Measurements from ENCODE around the gene LSM11.
"Not testable (repeated sequence)": the region's sequence is repeated elsewhere in the genome, so short reads cannot be mapped to it uniquely, and the experiment has no call there.

LSM11 gene

GRCh38 chr5:157714596-157714864 is 29.0 kb upstream of the LSM11 start:
- TF ChIP-seq Cebpa-rat (IDR thresholded peaks at IDR 0.05), result no peak
- Histone ChIP-seq H4K20me1 (no peaks in the 10 kb centered on the region), H3K36me3 (no peaks in the 10 kb centered on the region), H3K4me3 (no peak overlapping the region), H3K27me3 (no peaks in the 10 kb centered on the region), H3K9me3 (no peaks in the 10 kb centered on the region), H3K9ac (no peak overlapping the region), H3K27ac (no peak overlapping the region), H3K4me1 (peaks cover 22% of the 10 kb centered on the region), H3K4me2 (no peak overlapping the region)

- Histone ChIP-seq H3K27me3 (no peaks in the 10 kb centered on the region), H3K4me2 (peak overlapping the region; percentile 4), H3K4me3 (no peak overlapping the region), H3K4me1 (peaks cover 22% of the 10 kb centered on the region), H3K9ac (no peak overlapping the region), H3K27ac (no peak overlapping the region), H3K36me3 (no peaks in the 10 kb centered on the region), H4K20me1 (no peaks in the 10 kb centered on the region), H3K9me3 (no peaks in the 10 kb centered on the region)
- no peak for TF ChIP-seq Cebpa-rat (IDR thresholded peaks at IDR 0.05)
These were observed 25.0 kb upstream of the LSM11 start for GRCh38 chr5:157718519-157718918.

- no peaks in the 10 kb centered on the region for H3K27me3 ChIP-seq
- H3K4me1 ChIP-seq, result peaks cover 22% of the 10 kb centered on the region
- no peaks in the 10 kb centered on the region for H3K9me3 ChIP-seq
- H4K20me1 ChIP-seq, result no peaks in the 10 kb centered on the region
- no peaks in the 10 kb centered on the region for H3K36me3 ChIP-seq
- H3K27ac ChIP-seq, result no peak overlapping the region
- H3K4me3 ChIP-seq, result no peak overlapping the region
- H3K4me2 ChIP-seq, result no peak overlapping the region
- H3K9ac ChIP-seq, result no peak overlapping the region
- TF ChIP-seq Cebpa-rat (IDR thresholded peaks at IDR 0.05), result no peak
These were observed 24.3 kb upstream of the LSM11 start for GRCh38 chr5:157719245-157719644.

GRCh38 chr5:157721159-157721558 is 22.4 kb upstream of the LSM11 start:
- H3K9ac ChIP-seq, result no peak overlapping the region
- no peak overlapping the region for H3K4me3 ChIP-seq
- no peaks in the 10 kb centered on the region for H3K9me3 ChIP-seq
- H3K4me2 ChIP-seq, result no peak overlapping the region
- H3K4me1 ChIP-seq, result peaks cover 27% of the 10 kb centered on the region
- no peaks in the 10 kb centered on the region for H3K36me3 ChIP-seq
- H3K27me3 ChIP-seq, result no peaks in the 10 kb centered on the region
- TF ChIP-seq Cebpa-rat (IDR thresholded peaks at IDR 0.05), result no peak
- H4K20me1 ChIP-seq, result no peaks in the 10 kb centered on the region
- H3K27ac ChIP-seq, result no peak overlapping the region

GRCh38 chr5:157722895-157723294 is 20.6 kb upstream of the LSM11 start:
- H3K4me2 ChIP-seq, H3K27me3 ChIP-seq, H3K4me3 ChIP-seq, H4K20me1 ChIP-seq, H3K9me3 ChIP-seq, H3K36me3 ChIP-seq, H3K27ac ChIP-seq, H3K9ac ChIP-seq: not testable (repeated sequence)
- peaks cover 16% of the 10 kb centered on the region for H3K4me1 ChIP-seq

- not testable (repeated sequence) for H4K20me1 ChIP-seq, H3K36me3 ChIP-seq, H3K9me3 ChIP-seq, H3K27ac ChIP-seq, H3K4me3 ChIP-seq, H3K9ac ChIP-seq, H3K27me3 ChIP-seq, H3K4me2 ChIP-seq
- peaks cover 16% of the 10 kb centered on the region; the same call in 1 of the 2 replicates for H3K4me1 ChIP-seq
These were observed 16.9 kb upstream of the LSM11 start for GRCh38 chr5:157726607-157727006.

GRCh38 chr5:157727858-157728257 is 15.7 kb upstream of the LSM11 start:
- H4K20me1 ChIP-seq, H3K4me2 ChIP-seq, H3K4me3 ChIP-seq, H3K36me3 ChIP-seq, H3K9me3 ChIP-seq, H3K9ac ChIP-seq, H3K27ac ChIP-seq, H3K27me3 ChIP-seq: not testable (repeated sequence)
- peaks cover 22% of the 10 kb centered on the region; the same call in 1 of the 2 replicates for H3K4me1 ChIP-seq

- no peak for TF ChIP-seq Cebpa-rat (IDR thresholded peaks at IDR 0.05)
- Histone ChIP-seq H3K9ac (no peak overlapping the region), H3K36me3 (peaks cover 1% of the 10 kb centered on the region; the same call in 1 of the 2 replicates), H3K9me3 (no peaks in the 10 kb centered on the region), H3K4me1 (peaks cover 22% of the 10 kb centered on the region; the same call in 1 of the 2 replicates), H3K27me3 (no peaks in the 10 kb centered on the region), H4K20me1 (no peaks in the 10 kb centered on the region), H3K27ac (no peak overlapping the region), H3K4me3 (no peak overlapping the region), H3K4me2 (no peak overlapping the region)
These were observed 13.7 kb upstream of the LSM11 start for GRCh38 chr5:157729858-157730257.

GRCh38 chr5:157730900-157731271 is 12.6 kb upstream of the LSM11 start:
- no peaks in the 10 kb centered on the region for H3K27me3 ChIP-seq
- H3K4me1 ChIP-seq, result peaks cover 17% of the 10 kb centered on the region; the same call in 1 of the 2 replicates
- peak overlapping the region; percentile 74 for H3K9ac ChIP-seq
- peak overlapping the region; percentile 70 for H3K4me2 ChIP-seq
- H3K4me3 ChIP-seq, result peak overlapping the region; percentile 76
- H3K27ac ChIP-seq, result peak overlapping the region; percentile 73; the same call in 1 of the 2 replicates
- no peak for TF ChIP-seq Cebpa-rat (IDR thresholded peaks at IDR 0.05)
- no peaks in the 10 kb centered on the region for H3K9me3 ChIP-seq
- H4K20me1 ChIP-seq, result no peaks in the 10 kb centered on the region
- peaks cover 6% of the 10 kb centered on the region; the same call in 1 of the 2 replicates for H3K36me3 ChIP-seq

GRCh38 chr5:157731272-157732129 is 12.0 kb upstream of the LSM11 start, which contains the start of gene THG1L:
TSS of gene THG1L (plus strand) at chr5:157731420. CDS start at chr5:157731441, 21 bp downstream.
- Histone ChIP-seq H3K4me3 (peak within 1 kb of the TSS; percentile 76), H4K20me1 (no peaks in the 10 kb centered on the region), H3K36me3 (peaks cover 6% of the 10 kb centered on the region; the same call in 1 of the 2 replicates), H3K27ac (peak within 1 kb of the TSS; percentile 73), H3K9me3 (no peaks in the 10 kb centered on the region), H3K27me3 (no peaks in the 10 kb centered on the region), H3K9ac (peak within 1 kb of the TSS; percentile 74), H3K4me1 (peaks cover 17% of the 10 kb centered on the region; the same call in 1 of the 2 replicates), H3K4me2 (peak within 1 kb of the TSS; percentile 70)
- TF ChIP-seq Cebpa-rat (IDR thresholded peaks at IDR 0.05), result no peak

Data from BLaER1 (cell line).